Hindlimb muscle (tissue), 1 donor: ENCODE data around the gene MND1. TPM values are rescaled to one million over a fixed set of nuclear protein-coding genes. Genes with fewer than 3 reads are reported as not detected.
"Not testable (repeated sequence)": the region's sequence is repeated elsewhere in the genome, so short reads cannot be mapped to it uniquely, and the experiment has no call there.

ENCODE experiments used
- DNase-seq: peaks from one replicate; pipeline ENCODE4 v3.0.0-alpha.2; 2013
- polyA plus RNA-seq: library from polyadenylated mRNA; unstranded; fragments of 120-200 nt; gene quantifications from one replicate; pipeline ENCODE4 v1.2.1, GENCODE V29; 2013; ENCODE audit not compliant: insufficient read length

The MND1 gene
- polyA plus RNA-seq, 1 donor, result 3.5 TPM

- no peak for DNase-seq
Measured at GRCh38 chr4:153407906-153408305, 63.4 kb downstream of the MND1 start.

- no peak for DNase-seq
Measured at GRCh38 chr4:153408932-153409331, 64.4 kb downstream of the MND1 start.

GRCh38 chr4:153409412-153409811 is 64.9 kb downstream of the MND1 start:
- DNase-seq, result no peak

- no peak for DNase-seq
Measured at GRCh38 chr4:153409924-153410501, 65.5 kb downstream of the MND1 start.

GRCh38 chr4:153413842-153414241 is 69.4 kb downstream of the MND1 start:
- no peak for DNase-seq

GRCh38 chr4:153416456-153416855 is 72.0 kb downstream of the MND1 start:
- DNase-seq, result not testable (repeated sequence)

GRCh38 chr4:153418121-153418520 is 73.6 kb downstream of the MND1 start:
- no peak for DNase-seq

- DNase-seq, result no peak
Measured at GRCh38 chr4:153418558-153418957, 74.1 kb downstream of the MND1 start.

- DNase-seq, result no peak
Measured at GRCh38 chr4:153419029-153419428, 74.5 kb downstream of the MND1 start.

- DNase-seq, result no peak
Measured at GRCh38 chr4:153419673-153420278, 75.3 kb downstream of the MND1 start.

- no peak for DNase-seq
Measured at GRCh38 chr4:153420361-153420760, 75.9 kb downstream of the MND1 start.

GRCh38 chr4:153421941-153422340 is 77.5 kb downstream of the MND1 start:
- no peak for DNase-seq

GRCh38 chr4:153426207-153426885 is 81.9 kb downstream of the MND1 start:
- peak; percentile 42 for DNase-seq

- DNase-seq, result no peak
Measured at GRCh38 chr4:153427363-153428071, 83.0 kb downstream of the MND1 start.

GRCh38 chr4:153428941-153429475 is 84.5 kb downstream of the MND1 start:
- DNase-seq, result no peak

- no peak for DNase-seq
Measured at GRCh38 chr4:153432965-153433753, 88.7 kb downstream of the MND1 start.

GRCh38 chr4:153433754-153434105 is 89.2 kb downstream of the MND1 start:
- DNase-seq, result no peak

- no peak for DNase-seq
Measured at GRCh38 chr4:153434190-153434589, 89.7 kb downstream of the MND1 start.

- no peak for DNase-seq
Measured at GRCh38 chr4:153438916-153439756, 94.6 kb downstream of the MND1 start.

GRCh38 chr4:153439831-153440230 is 95.3 kb downstream of the MND1 start:
- no peak for DNase-seq

GRCh38 chr4:153440475-153440874 is 96.0 kb downstream of the MND1 start:
- DNase-seq, result no peak
